Suprapubic skin (tissue), 3 donors: ENCODE data around the gene RUNX3.

ENCODE experiments used
- CTCF ChIP-seq, 2 donors: fragments of 200-600 bp in 1 of 2; fragments of 450-650 bp in 1 of 2; sonication (generic) in 1 of 2; IDR thresholded peaks; one replicate each; pipeline ENCODE4 v1.5.1; 2016 to 2019; ENCODE audit warnings: antibody characterized with exemption in 2 of 2, mild to moderate bottlenecking in 1 of 2, moderate library complexity in 1 of 2
- POLR2AphosphoS5 ChIP-seq, 3 donors: sonication (generic); formaldehyde crosslinking; IDR thresholded peaks; one replicate each; pipeline ENCODE4 v1.6.1; 2017; ENCODE audit warnings: antibody characterized with exemption in 3 of 3

GRCh38 chr1:24892188-24893153 is 37.6 kb downstream of the RUNX3 start:
- no peak for TF ChIP-seq CTCF (IDR thresholded peaks at IDR 0.05)
- TF ChIP-seq POLR2AphosphoS5 (IDR thresholded peaks at IDR 0.05) = no peak
